Retina (tissue), 1 donor: Measurements from ENCODE around the gene LGR5.
A peak's percentile ranks its signal among the peaks of the same experiment; 100 is the strongest.
"Not testable (repeated sequence)": the region's sequence is repeated elsewhere in the genome, so short reads cannot be mapped to it uniquely, and the experiment has no call there.

ENCODE experiments used
- DNase-seq: peaks from one replicate; pipeline ENCODE4 v3.0.0-alpha.2; 2016

Gene LGR5

GRCh38 chr12:71552728-71553501, 113.3 kb downstream of the LGR5 start:
- DNase-seq, result peak; percentile 9

- DNase-seq, result no peak
These were observed 115.6 kb downstream of the LGR5 start for GRCh38 chr12:71555191-71555590.

GRCh38 chr12:71555789-71556188, 116.2 kb downstream of the LGR5 start:
- not testable (repeated sequence) for DNase-seq

GRCh38 chr12:71556448-71556847, 116.8 kb downstream of the LGR5 start:
- DNase-seq, result no peak

GRCh38 chr12:71556875-71557274, 117.3 kb downstream of the LGR5 start:
- DNase-seq, result no peak

GRCh38 chr12:71558445-71558844, 118.8 kb downstream of the LGR5 start:
- no peak for DNase-seq

GRCh38 chr12:71562676-71563595, 123.3 kb downstream of the LGR5 start:
- DNase-seq, result no peak

- no peak for DNase-seq
These were observed 125.9 kb downstream of the LGR5 start for GRCh38 chr12:71565535-71565934.

- DNase-seq, result no peak
These were observed 127.1 kb downstream of the LGR5 start for GRCh38 chr12:71566655-71567054.

- DNase-seq, result no peak
These were observed 127.9 kb downstream of the LGR5 start for GRCh38 chr12:71567537-71567936.

- not testable (repeated sequence) for DNase-seq
These were observed 130.3 kb downstream of the LGR5 start for GRCh38 chr12:71569885-71570284.

- no peak for DNase-seq
These were observed 136.9 kb downstream of the LGR5 start for GRCh38 chr12:71576496-71576895.

- no peak for DNase-seq
These were observed 139.2 kb downstream of the LGR5 start for GRCh38 chr12:71578694-71579258.

GRCh38 chr12:71581206-71581605, 141.6 kb downstream of the LGR5 start:
- DNase-seq, result no peak

GRCh38 chr12:71582925-71583324, 143.3 kb downstream of the LGR5 start:
- DNase-seq, result no peak

GRCh38 chr12:71584356-71584755, 144.8 kb downstream of the LGR5 start:
- no peak for DNase-seq

- no peak for DNase-seq
These were observed 145.6 kb downstream of the LGR5 start for GRCh38 chr12:71585218-71585617.

- DNase-seq, result no peak
These were observed 147.4 kb downstream of the LGR5 start for GRCh38 chr12:71587012-71587411.

GRCh38 chr12:71589478-71589881, 149.9 kb downstream of the LGR5 start:
- DNase-seq, result no peak

- no peak for DNase-seq
These were observed 152.0 kb downstream of the LGR5 start for GRCh38 chr12:71591601-71592000.

- no peak for DNase-seq
These were observed 153.2 kb downstream of the LGR5 start for GRCh38 chr12:71592841-71593240.

- no peak for DNase-seq
These were observed 154.8 kb downstream of the LGR5 start for GRCh38 chr12:71594214-71594948.

- no peak for DNase-seq
These were observed 159.6 kb downstream of the LGR5 start for GRCh38 chr12:71599210-71599609.
